Fibroblast of skin of right quadriceps (primary cell): ENCODE data around the gene CNTN4.
A peak's percentile ranks its signal among the peaks of the same experiment; 100 is the strongest.

Experiments used
- DNase-seq: peaks from one replicate; pipeline ENCODE4 v3.0.0-alpha.2; 2013

The CNTN4 gene

GRCh38 chr3:2615080-2615479 lies 516.4 kb downstream of the CNTN4 start:
- DNase-seq: no peak

DNA sequence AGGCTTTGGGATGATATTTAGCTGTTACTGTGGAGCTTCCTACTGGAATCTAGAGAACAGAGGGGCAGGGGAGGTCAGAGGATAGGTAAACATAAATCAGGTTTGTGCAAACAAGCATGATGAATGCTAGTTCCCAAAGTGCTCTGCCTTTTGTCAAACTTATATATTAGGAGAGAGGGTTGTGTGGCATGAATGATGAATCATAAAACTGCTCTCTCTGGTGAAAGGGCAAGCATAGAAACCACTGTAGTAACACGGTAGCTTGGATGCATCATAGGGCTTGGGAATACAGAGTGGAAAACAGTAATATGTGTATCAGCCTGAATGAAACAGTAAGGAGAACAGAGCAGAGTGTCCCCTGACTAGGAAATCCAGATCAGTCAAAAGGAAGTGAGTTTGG lies 524.8 kb downstream of the CNTN4 start:
- no peak for DNase-seq

DNA sequence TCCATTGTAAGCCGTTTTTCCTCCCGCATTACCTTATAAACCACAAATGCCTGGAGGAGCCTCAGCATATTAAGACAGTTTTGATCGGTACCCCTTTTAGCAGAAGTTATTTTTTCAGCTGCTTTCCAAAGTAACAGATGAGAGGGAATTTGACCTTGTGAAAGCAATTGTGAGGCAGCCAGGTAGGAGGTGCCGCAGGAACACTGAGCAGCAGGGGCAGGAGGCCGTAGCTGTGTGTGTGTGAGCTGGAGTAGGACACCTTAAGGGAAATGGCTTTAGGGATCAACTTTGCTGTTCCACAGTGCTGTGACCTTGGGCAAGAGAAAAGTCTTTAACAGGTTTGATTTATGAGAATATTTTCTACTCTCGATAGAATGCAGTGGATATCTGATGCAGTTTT lies 529.5 kb downstream of the CNTN4 start:
- no peak for DNase-seq

- no peak for DNase-seq
Measured at GRCh38 chr3:2635511-2635910, 536.8 kb downstream of the CNTN4 start.

GRCh38 chr3:2643606-2644005 lies 544.9 kb downstream of the CNTN4 start:
- DNase-seq: no peak

DNA sequence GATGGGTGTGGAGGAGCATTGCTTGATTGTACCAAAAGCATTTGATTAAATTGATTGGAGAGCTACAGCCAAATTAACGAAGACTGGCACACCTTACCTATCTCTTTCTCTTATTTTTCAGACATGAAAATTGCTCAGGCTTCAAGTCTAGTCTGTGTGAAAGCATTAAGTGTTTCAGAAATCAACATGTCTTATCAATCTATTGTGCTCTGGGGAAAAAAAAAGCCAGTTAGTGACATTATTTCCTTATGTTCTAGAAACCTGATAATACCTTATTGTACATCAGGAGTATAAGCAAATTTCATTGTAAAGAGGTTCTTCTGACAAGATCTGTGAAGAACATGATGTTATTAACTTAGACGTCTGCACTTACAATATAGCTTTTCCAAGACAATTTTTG lies 546.3 kb downstream of the CNTN4 start:
- no peak for DNase-seq

DNA sequence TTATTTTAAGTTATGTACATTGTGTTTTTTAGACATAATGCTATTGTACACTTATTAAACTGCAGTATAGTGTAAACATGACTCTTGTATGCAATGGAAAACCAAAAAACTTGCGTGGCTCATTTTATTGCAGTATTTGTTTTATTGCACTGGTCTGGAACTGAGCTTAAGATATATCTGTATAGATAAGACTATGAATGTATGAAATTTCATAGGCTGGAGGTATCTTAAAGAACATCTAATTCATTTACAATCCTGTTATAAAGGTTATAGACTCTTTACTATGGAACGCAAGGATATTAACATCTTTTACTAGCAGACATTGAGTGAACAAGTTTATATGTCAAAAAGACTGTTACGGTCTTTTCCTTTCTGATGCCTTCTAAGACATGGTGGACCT lies 552.1 kb downstream of the CNTN4 start:
- DNase-seq: no peak

DNA sequence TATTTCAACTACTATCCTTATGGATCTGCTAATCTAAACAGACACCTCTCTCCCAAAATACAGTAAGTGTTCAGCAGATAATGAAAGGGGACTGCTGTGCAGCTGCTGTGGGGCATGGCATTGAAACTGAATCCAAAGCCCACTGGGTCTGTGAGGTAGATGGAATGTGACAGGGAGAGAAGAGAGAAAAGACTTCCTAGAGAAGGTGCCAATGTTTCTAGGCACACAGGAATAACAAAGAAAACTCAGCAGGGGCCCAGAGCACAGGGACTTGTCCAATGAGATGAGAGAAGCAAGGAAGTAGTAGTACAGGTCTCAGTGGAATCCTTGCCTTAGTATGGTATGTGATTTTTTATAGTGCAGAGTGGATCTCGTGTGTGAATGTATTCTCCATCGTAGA lies 553.7 kb downstream of the CNTN4 start:
- no peak for DNase-seq

- peak; percentile 48 for DNase-seq
Measured at GRCh38 chr3:2653706-2654105, 555.0 kb downstream of the CNTN4 start.

DNA sequence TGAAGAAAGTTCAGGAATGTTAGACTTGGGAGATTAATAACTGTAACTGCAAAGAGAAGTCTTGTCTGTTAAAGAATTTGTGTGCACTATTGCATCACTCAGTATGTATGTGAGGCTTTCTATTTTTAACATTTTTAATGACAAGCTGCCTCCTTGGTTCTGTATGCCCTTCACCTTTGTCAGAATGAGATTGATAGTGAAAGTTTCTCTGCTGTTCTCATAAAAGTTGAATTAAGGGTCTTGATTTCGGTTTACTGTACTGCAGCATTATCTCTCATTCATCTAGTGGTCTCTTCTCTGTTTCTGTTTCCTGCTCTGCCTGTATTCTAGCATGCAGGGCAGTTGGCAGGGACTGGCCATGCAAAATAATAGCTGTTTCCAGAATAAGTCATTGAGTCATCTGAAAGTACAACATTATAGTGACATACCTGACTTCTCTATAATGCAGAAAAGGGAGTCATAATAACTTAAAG lies 556.6 kb downstream of the CNTN4 start:
- peak; percentile 50 for DNase-seq

- peak; percentile 39 for DNase-seq
Measured at GRCh38 chr3:2656806-2657777, 558.4 kb downstream of the CNTN4 start.

DNA sequence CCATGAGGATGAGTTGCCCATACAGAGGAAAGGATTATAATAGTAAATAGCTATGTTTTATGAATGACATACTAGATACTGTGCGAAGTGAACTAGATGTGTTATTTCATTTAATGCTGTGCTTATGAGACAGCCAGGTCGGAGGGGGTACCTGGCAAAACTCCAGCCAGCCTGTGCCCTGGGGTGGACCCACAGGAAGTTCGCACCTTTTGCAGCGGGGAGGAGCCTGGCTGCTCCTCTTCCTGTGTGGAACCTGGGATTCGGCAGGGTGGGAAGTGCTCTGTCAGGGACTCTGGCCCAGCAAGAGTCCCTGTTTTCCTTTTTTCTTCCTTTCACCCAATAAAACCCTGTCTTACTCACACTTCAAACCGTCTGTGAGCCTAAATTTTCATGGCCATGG lies 559.3 kb downstream of the CNTN4 start:
- DNase-seq: no peak

GRCh38 chr3:2659896-2660295 lies 561.2 kb downstream of the CNTN4 start:
- DNase-seq: peak; percentile 23

DNA sequence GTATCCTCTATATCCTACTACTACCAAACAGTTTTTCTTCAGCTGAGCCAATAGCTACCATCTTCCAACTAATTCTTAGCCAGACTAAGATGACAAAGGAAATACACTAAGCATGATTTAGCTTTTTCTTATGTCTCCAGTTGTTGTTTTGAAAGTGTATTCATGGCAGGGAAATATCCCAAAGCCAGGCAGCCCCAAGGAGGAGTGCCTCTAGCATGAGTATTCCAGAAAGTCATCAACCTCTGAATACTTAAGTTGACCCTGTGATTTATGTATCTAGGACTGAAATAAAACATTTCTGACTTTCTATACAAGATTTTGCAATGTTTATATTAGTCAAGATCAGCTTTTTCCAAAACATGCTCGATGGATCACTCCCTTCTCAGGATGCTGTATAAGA lies 562.4 kb downstream of the CNTN4 start:
- peak; percentile 53 for DNase-seq

DNA sequence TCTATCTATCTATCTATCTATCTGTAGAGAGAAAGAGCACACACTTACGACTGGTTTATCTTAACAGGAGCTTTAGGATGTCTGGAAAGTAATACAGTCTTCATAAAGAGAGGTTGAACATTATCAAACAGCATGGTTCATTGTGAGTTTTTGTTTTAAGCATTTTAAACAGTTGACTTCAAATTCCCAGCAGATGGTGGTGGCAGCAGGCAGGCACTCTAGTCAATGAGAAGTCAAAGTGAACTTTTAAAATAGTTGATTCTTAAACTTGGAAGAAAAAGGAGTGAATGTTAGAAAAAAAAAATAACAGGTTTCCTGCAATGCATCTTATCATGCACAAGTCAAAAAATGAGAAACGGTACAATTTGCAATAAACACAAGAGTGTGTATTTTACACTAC lies 578.8 kb downstream of the CNTN4 start:
- DNase-seq: no peak

GRCh38 chr3:2680236-2680635 lies 581.6 kb downstream of the CNTN4 start:
- no peak for DNase-seq

GRCh38 chr3:2684046-2684445 lies 585.4 kb downstream of the CNTN4 start:
- DNase-seq: no peak

DNA sequence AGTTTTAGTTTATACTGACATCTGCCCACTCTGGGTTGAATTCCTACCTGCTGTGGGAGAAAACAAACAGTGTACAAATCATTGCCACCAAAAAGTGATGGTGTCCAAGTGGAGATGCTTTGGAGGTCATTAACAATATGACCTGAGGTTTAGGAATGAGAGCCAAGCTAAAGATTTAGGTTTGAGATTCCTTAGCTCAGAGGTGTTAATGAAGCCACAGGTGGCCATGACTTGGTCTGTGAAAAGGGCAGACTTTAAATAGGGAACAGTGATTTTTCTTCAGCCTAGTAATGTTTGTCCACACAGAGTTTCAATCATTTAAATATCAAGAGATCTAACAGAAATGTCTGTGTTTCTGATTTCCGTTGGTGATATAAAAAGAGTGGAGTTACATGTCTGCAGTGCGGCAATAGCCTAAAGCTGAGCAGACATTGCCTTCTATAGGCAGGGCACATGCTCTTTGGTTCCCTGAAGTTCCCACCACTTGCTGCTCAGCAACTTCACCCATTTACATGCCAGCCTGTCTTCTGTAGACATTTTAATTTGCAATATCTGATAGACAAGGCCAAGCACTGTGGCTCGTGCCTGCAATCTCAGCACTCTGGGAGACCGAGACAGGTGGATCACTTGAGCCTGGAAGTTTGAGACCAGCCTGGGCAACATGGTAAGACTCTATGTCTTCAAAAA lies 588.3 kb downstream of the CNTN4 start:
- no peak for DNase-seq

DNA sequence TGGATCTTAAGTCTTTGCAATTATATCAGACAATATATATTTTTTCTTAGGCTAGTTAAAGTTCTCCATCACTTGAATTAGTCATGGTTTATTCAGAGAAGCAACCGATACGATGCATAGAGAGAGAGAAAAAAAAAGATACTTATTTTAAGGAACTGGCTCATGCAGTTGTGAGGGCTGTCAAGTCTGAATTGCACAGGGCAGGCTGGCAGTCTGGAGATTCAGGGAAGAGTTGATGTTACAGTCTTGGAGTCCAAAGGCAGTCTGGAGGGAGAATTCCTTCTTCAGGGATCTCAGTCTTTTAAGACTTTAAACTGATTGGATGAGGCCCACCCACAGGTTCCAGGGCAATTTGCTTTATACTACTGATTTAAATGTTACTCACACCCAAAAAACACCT lies 598.9 kb downstream of the CNTN4 start:
- DNase-seq: no peak

DNA sequence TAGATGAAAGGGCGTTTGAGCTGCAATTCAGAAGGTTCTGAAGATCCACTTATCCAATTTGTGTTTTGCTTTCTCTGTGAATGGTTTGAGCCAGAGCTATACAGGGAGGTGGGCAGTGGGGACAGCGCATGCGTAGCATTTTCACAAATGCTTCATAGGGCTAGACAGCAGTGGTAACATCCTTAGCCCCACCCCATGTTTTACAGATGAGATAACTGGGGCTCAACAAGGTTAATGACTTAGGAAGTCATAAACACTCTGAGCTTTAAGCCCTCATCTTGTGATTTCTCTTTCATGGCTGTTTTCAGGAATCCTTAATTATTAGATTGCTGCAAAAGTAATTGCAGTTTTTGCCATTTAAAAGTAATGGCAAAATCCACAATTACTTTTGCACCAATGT lies 602.8 kb downstream of the CNTN4 start:
- no peak for DNase-seq

DNA sequence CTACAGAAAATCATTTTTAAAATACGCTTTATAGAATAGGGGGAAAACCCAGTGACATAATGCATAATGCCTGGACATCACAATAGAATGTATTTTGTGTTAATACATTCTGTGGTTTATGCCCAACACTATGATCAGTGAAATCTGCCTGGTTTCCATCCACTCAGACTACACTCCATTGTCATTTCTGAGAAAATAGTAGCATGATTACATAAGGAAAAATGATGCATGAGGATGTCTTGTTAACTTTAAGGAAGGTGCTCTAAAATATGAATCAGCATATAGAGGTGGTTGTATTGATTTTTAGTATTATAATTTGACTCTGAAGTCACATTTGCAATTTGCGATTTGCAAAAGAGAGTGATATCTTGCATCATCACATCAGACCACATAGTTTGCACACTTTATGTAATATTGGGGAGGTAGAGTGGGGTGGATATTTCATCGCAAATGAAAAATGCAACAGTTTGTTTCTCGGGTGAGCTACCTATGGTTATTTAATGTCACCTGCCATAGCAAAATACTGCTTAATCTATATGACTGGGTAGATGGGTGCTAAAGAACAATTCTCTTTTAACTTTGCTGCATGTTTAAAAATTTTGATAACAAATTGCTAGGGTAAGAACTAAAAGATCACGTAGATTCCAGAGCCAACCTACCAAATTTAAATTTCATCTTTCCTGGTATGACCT lies 607.6 kb downstream of the CNTN4 start:
- no peak for DNase-seq

DNA sequence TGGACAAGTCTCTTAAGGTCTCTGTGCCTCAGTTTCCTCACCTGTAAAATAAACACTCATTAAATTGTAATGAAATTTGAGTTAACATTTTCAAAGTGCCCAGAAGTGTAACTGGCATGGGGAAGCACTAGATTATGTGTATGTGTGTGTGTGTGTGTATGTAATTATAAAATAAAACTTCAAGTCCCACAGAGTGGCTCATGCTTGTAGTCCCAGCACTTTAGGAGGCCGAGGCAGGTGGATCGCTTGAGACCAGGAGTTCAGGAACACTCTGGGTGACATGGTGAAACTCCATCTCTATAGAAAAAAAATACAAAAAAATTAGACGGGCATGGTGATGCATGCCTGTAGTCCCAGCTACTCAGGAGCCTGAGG lies 608.2 kb downstream of the CNTN4 start:
- DNase-seq: no peak

GRCh38 chr3:2711081-2711480 lies 612.4 kb downstream of the CNTN4 start:
- DNase-seq: no peak

DNA sequence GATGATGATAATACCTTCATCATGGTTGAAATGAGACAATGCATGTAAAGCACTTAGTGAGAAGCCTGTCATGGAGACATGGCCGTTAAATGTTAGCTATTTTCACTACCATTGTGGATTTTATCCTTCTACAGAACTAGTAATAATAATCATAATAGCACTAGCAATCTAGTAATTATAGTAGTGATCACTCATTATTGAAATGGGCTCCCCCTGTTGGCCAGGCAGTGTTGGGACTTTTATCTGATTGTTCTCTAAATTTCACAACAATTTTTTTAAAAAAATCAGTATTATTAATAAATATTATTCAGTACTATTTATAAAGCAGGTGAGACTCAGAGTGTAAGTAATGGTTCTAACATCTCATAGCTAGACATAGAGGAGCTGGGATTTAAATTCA lies 615.3 kb downstream of the CNTN4 start:
- DNase-seq: no peak
